ENCODE data around the gene UBL3.

Gene UBL3

GRCh38 chr13:29850213-29850898 lies at the start of gene UBL3:
UBL3 (minus strand) TSS chr13:29850617; CDS start chr13:29849538, 1,079 bp downstream.
- Mint-ChIP-seq H3K4me1 (ENCODE audit: low read depth) (peaks cover 42% of the 10 kb centered on the region), H3K4me3 (peak within 1 kb of the TSS; percentile 99), H3K9me3 (no peaks in the 10 kb centered on the region), H3K36me3 (ENCODE audit: low read depth) (no peaks in the 10 kb centered on the region), H3K27ac (peak within 1 kb of the TSS; percentile 97), H3K27me3 (no peaks in the 10 kb centered on the region)

- Mint-ChIP-seq H3K4me1 (ENCODE audit: low read depth) (peaks cover 6% of the 10 kb centered on the region), H3K27me3 (no peaks in the 10 kb centered on the region), H3K27ac (no peak overlapping the region), H3K36me3 (ENCODE audit: low read depth) (no peaks in the 10 kb centered on the region), H3K9me3 (peaks cover 4% of the 10 kb centered on the region), H3K4me3 (no peak overlapping the region)
Observed at GRCh38 chr13:29897102-29897501, 46.7 kb upstream of the UBL3 start.

- H3K9me3 Mint-ChIP-seq = no peaks in the 10 kb centered on the region
- H3K27me3 Mint-ChIP-seq = no peaks in the 10 kb centered on the region
- no peak overlapping the region for H3K4me3 Mint-ChIP-seq
- no peaks in the 10 kb centered on the region for H3K36me3 Mint-ChIP-seq (ENCODE audit: low read depth)
- no peaks in the 10 kb centered on the region for H3K4me1 Mint-ChIP-seq (ENCODE audit: low read depth)
- no peak overlapping the region for H3K27ac Mint-ChIP-seq
Observed at GRCh38 chr13:29893438-29893837, 43.0 kb upstream of the UBL3 start.

- Mint-ChIP-seq H3K27ac (no peak overlapping the region), H3K4me1 (ENCODE audit: low read depth) (peaks cover 4% of the 10 kb centered on the region), H3K36me3 (ENCODE audit: low read depth) (no peaks in the 10 kb centered on the region), H3K27me3 (no peaks in the 10 kb centered on the region), H3K4me3 (no peak overlapping the region), H3K9me3 (no peaks in the 10 kb centered on the region)
Observed at GRCh38 chr13:29892151-29892550, 41.7 kb upstream of the UBL3 start.

- no peak overlapping the region for H3K4me3 Mint-ChIP-seq
- no peaks in the 10 kb centered on the region for H3K27me3 Mint-ChIP-seq
- no peaks in the 10 kb centered on the region for H3K9me3 Mint-ChIP-seq
- H3K4me1 Mint-ChIP-seq (ENCODE audit: low read depth) = peaks cover 22% of the 10 kb centered on the region
- no peaks in the 10 kb centered on the region for H3K36me3 Mint-ChIP-seq (ENCODE audit: low read depth)
- no peak overlapping the region for H3K27ac Mint-ChIP-seq
Observed at GRCh38 chr13:29889111-29889510, 38.7 kb upstream of the UBL3 start.

GRCh38 chr13:29888306-29888705 lies 37.9 kb upstream of the UBL3 start:
- Mint-ChIP-seq H3K9me3 (no peaks in the 10 kb centered on the region), H3K27ac (no peak overlapping the region), H3K4me3 (no peak overlapping the region), H3K4me1 (ENCODE audit: low read depth) (peaks cover 22% of the 10 kb centered on the region), H3K27me3 (no peaks in the 10 kb centered on the region), H3K36me3 (ENCODE audit: low read depth) (no peaks in the 10 kb centered on the region)

- Mint-ChIP-seq H3K36me3 (ENCODE audit: low read depth) (no peaks in the 10 kb centered on the region), H3K27ac (no peak overlapping the region), H3K4me3 (no peak overlapping the region), H3K4me1 (ENCODE audit: low read depth) (peaks cover 22% of the 10 kb centered on the region), H3K27me3 (no peaks in the 10 kb centered on the region), H3K9me3 (no peaks in the 10 kb centered on the region)
Observed at GRCh38 chr13:29887686-29888085, 37.3 kb upstream of the UBL3 start.

GRCh38 chr13:29887030-29887557 lies 36.7 kb upstream of the UBL3 start:
- Mint-ChIP-seq H3K27ac (peak overlapping the region; percentile 60), H3K4me1 (ENCODE audit: low read depth) (peaks cover 22% of the 10 kb centered on the region), H3K36me3 (ENCODE audit: low read depth) (no peaks in the 10 kb centered on the region), H3K27me3 (no peaks in the 10 kb centered on the region), H3K9me3 (no peaks in the 10 kb centered on the region), H3K4me3 (peak overlapping the region; percentile 28)

GRCh38 chr13:29886446-29886845 lies 36.0 kb upstream of the UBL3 start:
- H3K27me3 Mint-ChIP-seq = no peaks in the 10 kb centered on the region
- H3K4me3 Mint-ChIP-seq = peak overlapping the region; percentile 28
- H3K36me3 Mint-ChIP-seq (ENCODE audit: low read depth) = no peaks in the 10 kb centered on the region
- peak overlapping the region; percentile 91 for H3K27ac Mint-ChIP-seq
- no peaks in the 10 kb centered on the region for H3K9me3 Mint-ChIP-seq
- H3K4me1 Mint-ChIP-seq (ENCODE audit: low read depth) = peaks cover 22% of the 10 kb centered on the region

GRCh38 chr13:29885989-29886388 lies 35.6 kb upstream of the UBL3 start:
- H3K36me3 Mint-ChIP-seq (ENCODE audit: low read depth) = no peaks in the 10 kb centered on the region
- H3K4me1 Mint-ChIP-seq (ENCODE audit: low read depth) = peaks cover 22% of the 10 kb centered on the region
- H3K27ac Mint-ChIP-seq = peak overlapping the region; percentile 91
- no peaks in the 10 kb centered on the region for H3K9me3 Mint-ChIP-seq
- no peaks in the 10 kb centered on the region for H3K27me3 Mint-ChIP-seq
- peak overlapping the region; percentile 28 for H3K4me3 Mint-ChIP-seq

- H3K9me3 Mint-ChIP-seq = no peaks in the 10 kb centered on the region
- H3K27me3 Mint-ChIP-seq = no peaks in the 10 kb centered on the region
- peaks cover 22% of the 10 kb centered on the region for H3K4me1 Mint-ChIP-seq (ENCODE audit: low read depth)
- H3K4me3 Mint-ChIP-seq = no peak overlapping the region
- no peaks in the 10 kb centered on the region for H3K36me3 Mint-ChIP-seq (ENCODE audit: low read depth)
- no peak overlapping the region for H3K27ac Mint-ChIP-seq
Observed at GRCh38 chr13:29884671-29885430, 34.4 kb upstream of the UBL3 start.

- Mint-ChIP-seq H3K4me1 (ENCODE audit: low read depth) (peaks cover 22% of the 10 kb centered on the region), H3K27me3 (no peaks in the 10 kb centered on the region), H3K36me3 (ENCODE audit: low read depth) (no peaks in the 10 kb centered on the region), H3K27ac (no peak overlapping the region), H3K4me3 (no peak overlapping the region), H3K9me3 (no peaks in the 10 kb centered on the region)
Observed at GRCh38 chr13:29883941-29884518, 33.6 kb upstream of the UBL3 start.

- Mint-ChIP-seq H3K27ac (no peak overlapping the region), H3K27me3 (peaks cover 6% of the 10 kb centered on the region), H3K36me3 (ENCODE audit: low read depth) (no peaks in the 10 kb centered on the region), H3K4me1 (ENCODE audit: low read depth) (peaks cover 17% of the 10 kb centered on the region), H3K9me3 (no peaks in the 10 kb centered on the region), H3K4me3 (no peak overlapping the region)
Observed at GRCh38 chr13:29882076-29882475, 31.7 kb upstream of the UBL3 start.

GRCh38 chr13:29878101-29878500 lies 27.7 kb upstream of the UBL3 start:
- peaks cover 19% of the 10 kb centered on the region for H3K27me3 Mint-ChIP-seq
- H3K4me3 Mint-ChIP-seq = no peak overlapping the region
- no peaks in the 10 kb centered on the region for H3K36me3 Mint-ChIP-seq (ENCODE audit: low read depth)
- no peak overlapping the region for H3K27ac Mint-ChIP-seq
- no peaks in the 10 kb centered on the region for H3K4me1 Mint-ChIP-seq (ENCODE audit: low read depth)
- no peaks in the 10 kb centered on the region for H3K9me3 Mint-ChIP-seq

GRCh38 chr13:29877456-29878078 lies 27.1 kb upstream of the UBL3 start:
- H3K4me3 Mint-ChIP-seq = no peak overlapping the region
- H3K27me3 Mint-ChIP-seq = peaks cover 24% of the 10 kb centered on the region
- H3K9me3 Mint-ChIP-seq = no peaks in the 10 kb centered on the region
- no peaks in the 10 kb centered on the region for H3K36me3 Mint-ChIP-seq (ENCODE audit: low read depth)
- H3K27ac Mint-ChIP-seq = no peak overlapping the region
- H3K4me1 Mint-ChIP-seq (ENCODE audit: low read depth) = no peaks in the 10 kb centered on the region

Measured in stimulated activated naive CD8-positive, alpha-beta T cell treated with anti-CD3 and anti-CD28 coated beads, Interleukin-15, Interleukin-2, amounts not matched to agents 100 ng/mL and 50 ng/mL, for 24 hours (primary cell).